GM12874 (cell line): ENCODE data around the gene CALCB.

Source experiments
- TF ChIP-seq, protein P1 (sequence below): IDR thresholded peaks from 2 replicates; pipeline ENCODE4 v1.5.1; 2011; ENCODE audit warnings: low read depth, mild to moderate bottlenecking, control low read depth, low read length, moderate library complexity; ENCODE audit not compliant: insufficient read depth

The CALCB gene

DNA sequence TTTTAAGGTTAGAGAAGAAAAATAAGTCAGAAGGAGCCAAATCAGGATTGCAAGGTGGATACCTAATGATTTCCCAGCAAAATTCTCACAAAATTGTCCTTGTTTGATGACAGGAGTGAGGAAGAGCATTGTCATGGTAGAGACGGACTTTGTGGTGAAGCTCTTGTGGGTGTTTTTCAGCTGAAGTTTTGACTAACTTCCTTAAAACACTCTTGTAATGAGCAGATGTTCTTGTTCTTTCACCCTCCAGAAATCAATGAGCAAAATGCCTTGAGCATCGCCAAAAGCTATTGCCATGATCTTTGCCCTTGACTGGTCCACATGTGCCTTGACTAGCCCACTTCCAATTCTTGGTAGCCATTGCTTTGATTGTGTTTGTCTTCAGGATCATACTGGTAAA is 20.0 kb downstream of the CALCB start:
- TF ChIP-seq, protein P1, sequence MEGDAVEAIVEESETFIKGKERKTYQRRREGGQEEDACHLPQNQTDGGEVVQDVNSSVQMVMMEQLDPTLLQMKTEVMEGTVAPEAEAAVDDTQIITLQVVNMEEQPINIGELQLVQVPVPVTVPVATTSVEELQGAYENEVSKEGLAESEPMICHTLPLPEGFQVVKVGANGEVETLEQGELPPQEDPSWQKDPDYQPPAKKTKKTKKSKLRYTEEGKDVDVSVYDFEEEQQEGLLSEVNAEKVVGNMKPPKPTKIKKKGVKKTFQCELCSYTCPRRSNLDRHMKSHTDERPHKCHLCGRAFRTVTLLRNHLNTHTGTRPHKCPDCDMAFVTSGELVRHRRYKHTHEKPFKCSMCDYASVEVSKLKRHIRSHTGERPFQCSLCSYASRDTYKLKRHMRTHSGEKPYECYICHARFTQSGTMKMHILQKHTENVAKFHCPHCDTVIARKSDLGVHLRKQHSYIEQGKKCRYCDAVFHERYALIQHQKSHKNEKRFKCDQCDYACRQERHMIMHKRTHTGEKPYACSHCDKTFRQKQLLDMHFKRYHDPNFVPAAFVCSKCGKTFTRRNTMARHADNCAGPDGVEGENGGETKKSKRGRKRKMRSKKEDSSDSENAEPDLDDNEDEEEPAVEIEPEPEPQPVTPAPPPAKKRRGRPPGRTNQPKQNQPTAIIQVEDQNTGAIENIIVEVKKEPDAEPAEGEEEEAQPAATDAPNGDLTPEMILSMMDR, result no peak

DNA sequence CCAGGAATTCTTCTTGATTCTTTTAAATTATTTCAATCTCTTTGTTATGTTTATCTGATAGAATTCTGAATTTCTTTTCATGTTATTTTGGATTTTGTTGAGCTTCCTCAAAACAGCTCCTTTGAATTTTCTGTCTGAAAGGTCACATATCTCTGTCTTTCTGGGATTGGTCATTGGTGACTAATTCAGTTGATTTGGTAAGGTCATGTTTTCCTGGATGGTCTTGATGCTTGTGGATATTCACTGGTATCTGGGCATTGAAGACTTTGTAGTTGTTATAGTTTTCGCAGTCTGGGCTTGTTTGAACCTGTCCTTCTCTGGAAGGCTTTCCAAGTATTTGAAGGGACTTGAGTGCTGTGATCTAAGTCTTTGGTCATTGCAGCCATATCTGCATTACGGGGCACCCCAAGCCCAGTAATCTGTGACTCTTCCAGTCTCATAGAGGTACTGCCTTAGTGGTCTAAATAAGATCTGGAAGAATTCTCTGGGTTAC is 22.4 kb downstream of the CALCB start:
- TF ChIP-seq, protein P1, result no peak

DNA sequence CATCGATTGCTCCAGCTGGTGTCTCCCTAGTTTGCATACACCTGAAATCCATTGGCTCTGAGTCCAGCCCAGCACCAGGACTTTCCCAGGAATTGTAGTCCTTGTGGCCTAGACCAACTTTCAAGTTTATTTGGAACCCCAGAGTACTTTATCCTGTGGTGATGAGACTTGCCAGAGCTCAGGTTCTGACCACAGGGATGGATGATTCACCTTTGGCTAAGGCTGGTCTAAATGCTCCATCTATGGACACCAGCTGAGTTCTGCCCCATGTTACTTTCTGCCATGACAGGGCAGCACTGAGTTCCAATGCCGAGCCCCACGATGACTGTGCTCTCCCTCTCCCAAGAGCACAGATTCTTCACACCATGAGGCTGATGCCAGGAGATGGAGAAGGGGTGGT is 24.0 kb downstream of the CALCB start:
- TF ChIP-seq, protein P1, result no peak

DNA sequence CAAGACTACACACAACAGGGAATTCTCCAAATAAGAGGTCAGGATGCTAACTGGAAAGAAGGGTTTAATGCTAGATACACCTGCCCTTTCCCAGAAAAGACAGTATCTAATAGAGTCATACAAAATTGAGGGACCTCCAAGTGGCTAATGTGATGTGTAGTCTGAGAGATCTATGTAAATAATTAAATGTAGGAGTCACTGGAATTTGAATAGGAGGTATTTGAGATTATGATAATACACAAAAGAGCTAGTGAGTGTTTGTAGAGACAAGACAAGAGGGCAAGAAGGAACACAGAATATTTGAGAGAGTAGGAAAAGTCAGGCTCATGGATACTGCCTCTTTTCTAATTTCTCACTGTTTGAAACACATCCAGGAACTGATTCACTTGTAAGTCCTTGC is 25.9 kb downstream of the CALCB start:
- TF ChIP-seq, protein P1, result no peak

DNA sequence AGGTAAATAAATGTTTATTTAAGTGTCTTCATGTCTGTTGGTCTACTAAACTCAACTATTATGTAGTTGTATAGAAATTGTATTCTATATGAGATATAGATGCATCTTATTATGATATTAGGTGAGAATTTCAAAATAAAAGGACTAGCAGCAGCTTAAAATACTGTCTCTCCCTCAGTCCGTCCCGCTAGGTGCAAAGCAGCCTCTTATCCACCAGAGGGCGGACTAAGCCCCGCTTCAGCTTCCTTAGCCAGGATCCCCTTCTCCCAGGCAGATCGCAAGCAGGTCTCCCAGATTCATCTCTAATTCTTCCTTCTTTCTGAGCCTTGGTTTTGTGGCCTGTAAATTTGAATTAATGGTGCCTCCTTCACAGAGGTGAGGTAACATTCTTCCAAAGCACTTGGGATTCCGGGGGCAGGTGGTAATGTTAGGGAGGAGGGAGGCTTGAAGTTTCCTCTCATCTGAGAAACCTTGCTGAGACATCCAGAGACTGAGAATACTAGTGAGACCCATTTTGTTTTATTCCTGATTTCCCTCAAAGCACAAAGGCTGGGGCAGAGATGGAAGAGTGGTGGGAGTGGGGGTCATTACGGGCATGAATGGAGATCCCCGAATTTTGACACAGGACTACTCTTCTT is 27.8 kb downstream of the CALCB start:
- TF ChIP-seq, protein P1, result peak; percentile 84

DNA sequence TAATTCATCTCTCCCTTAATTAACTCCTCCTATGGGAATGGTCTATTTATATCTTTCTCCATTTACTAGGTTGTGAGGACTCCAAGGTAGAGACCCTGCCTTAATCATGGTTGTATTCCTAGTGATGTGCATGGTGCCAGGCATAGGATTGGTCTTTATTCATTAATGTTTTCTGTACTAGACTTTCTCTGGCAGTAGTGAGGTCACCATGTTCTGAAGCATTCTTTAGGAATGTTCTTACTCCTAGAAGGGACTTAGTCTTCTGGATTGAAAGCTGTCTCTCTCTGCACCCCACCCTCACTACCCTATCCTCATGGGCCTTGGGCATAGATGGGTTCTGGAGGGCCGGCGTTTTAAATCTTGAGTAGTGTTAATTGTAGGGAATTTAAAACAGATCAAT is 30.8 kb downstream of the CALCB start:
- TF ChIP-seq, protein P1, result no peak

DNA sequence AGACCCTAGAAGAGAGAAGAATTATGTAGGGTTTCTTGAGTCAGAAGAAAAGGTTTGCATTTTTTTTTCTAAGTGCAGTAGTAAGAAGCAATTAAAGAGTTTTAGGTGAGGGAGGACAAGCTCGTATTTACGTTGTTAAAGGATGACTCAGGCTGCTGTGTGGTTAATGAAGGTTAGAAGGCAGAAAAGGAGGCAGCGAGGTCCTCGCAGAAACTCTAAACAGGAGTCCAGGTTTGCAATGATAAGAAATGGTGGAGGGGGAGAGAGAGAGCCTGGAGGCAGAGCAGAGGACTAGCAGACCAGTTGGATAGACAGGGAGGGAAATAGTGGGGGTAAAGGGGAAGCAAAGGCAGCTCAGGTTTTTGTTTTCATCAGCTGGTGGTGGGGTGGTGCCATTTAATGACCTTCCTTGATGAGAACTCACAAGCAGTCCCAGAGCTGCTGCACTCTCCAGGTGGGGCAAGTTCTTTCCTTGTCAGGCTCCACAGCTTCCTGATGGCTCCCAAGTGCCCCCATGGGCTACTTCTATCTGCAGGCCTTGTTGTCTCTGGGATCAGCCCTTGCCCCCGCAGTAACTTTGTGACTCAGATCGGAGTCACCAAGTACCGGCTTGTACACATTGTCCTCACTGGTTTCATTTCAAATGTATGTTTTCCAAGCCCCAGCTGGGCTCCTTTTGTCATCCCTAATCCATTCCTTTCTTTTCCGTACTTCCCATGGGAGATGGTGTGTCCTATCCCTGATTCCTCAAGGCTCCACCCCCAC is 33.0 kb downstream of the CALCB start:
- TF ChIP-seq, protein P1, result no peak
